ENCODE results near the gene ZNF605.

GRCh38 chr12:132956011-132956788 lies at the start of gene ZNF605:
- TF ChIP-seq CTCF (conservative IDR thresholded peaks at IDR 0.05) (no peak), ZFX (IDR thresholded peaks at IDR 0.05) (peak; percentile 76; the same call in 1 of the 2 replicates)

All from C4-2B (cell line).